WTC11 (cell line): ENCODE data around the gene HMBS. TPM values are rescaled to one million over a fixed set of nuclear protein-coding genes. Genes with fewer than 3 reads are reported as not detected.

Source experiments
- ATAC-seq: fragments of 200-7000 bp; cut with Tn5 transposase; 2 replicates; pipeline ENCODE4 v1.10.0; 2021; ENCODE audit warnings: mild to moderate bottlenecking, moderate library complexity
- CTCF ChIA-PET: fragments of 300-600 bp; sonication (Branson Sonifier 250); formaldehyde crosslinking; loops from one replicate; lab custom pipeline; 2021; ENCODE audit warnings: antibody characterized with exemption; lab: Charles Lee
- POLR2A ChIA-PET: fragments of 350-600 bp; sonication (Branson Sonifier 250); formaldehyde crosslinking; loops from one replicate; lab custom pipeline; 2021; ENCODE audit warnings: antibody characterized with exemption; lab: Charles Lee
- DNase-seq: peaks from one replicate; pipeline ENCODE4 v3.0.0; 2021; ENCODE audit warnings: low spot score
- H3K27ac Mint-ChIP-seq: 2 replicates; pipeline ENCODE4 v1.8.0; 2021; ENCODE audit warnings: mixed read lengths
- H3K27me3 Mint-ChIP-seq: 2 replicates; pipeline ENCODE4 v1.8.0; 2021; ENCODE audit warnings: low read depth, mild to moderate bottlenecking, moderate library complexity, mixed read lengths
- H3K36me3 Mint-ChIP-seq: 2 replicates; pipeline ENCODE4 v1.8.0; 2021; ENCODE audit warnings: mixed read lengths
- H3K4me1 Mint-ChIP-seq: 2 replicates; pipeline ENCODE4 v1.8.0; 2022; ENCODE audit warnings: mixed read lengths
- H3K4me3 Mint-ChIP-seq: 2 replicates; pipeline ENCODE4 v1.8.0; 2021; ENCODE audit warnings: mild to moderate bottlenecking, moderate library complexity, mixed read lengths
- H3K9me3 Mint-ChIP-seq: 2 replicates; pipeline ENCODE4 v1.8.0; 2021; ENCODE audit warnings: mixed read lengths
- AFF4 ChIP-seq: sonication (generic); formaldehyde crosslinking; IDR thresholded peaks from 2 replicates; pipeline ENCODE4 v1.8.1; 2023; ENCODE audit warnings: mild to moderate bottlenecking, missing genetic modification reagents, borderline replicate concordance
- ATF6 ChIP-seq: sonication (generic); formaldehyde crosslinking; IDR thresholded peaks from 2 replicates; pipeline ENCODE4 v1.8.1; 2023; ENCODE audit warnings: mild to moderate bottlenecking, missing genetic modification reagents
- EMX1 ChIP-seq: fragments of 250-450 bp; sonication (Bioruptor Pico); IDR thresholded peaks from 2 replicates; pipeline ENCODE4 v1.8.0; 2021; ENCODE audit warnings: mild to moderate bottlenecking
- ETV6 ChIP-seq: sonication (generic); formaldehyde crosslinking; IDR thresholded peaks from 2 replicates; pipeline ENCODE4 v1.8.1; 2022; ENCODE audit warnings: mild to moderate bottlenecking, missing genetic modification reagents
- FOXP4 ChIP-seq: sonication (generic); formaldehyde crosslinking; IDR thresholded peaks from 2 replicates; pipeline ENCODE4 v1.8.0; 2022; ENCODE audit warnings: mild to moderate bottlenecking, missing genetic modification reagents
- GABPB1 ChIP-seq: sonication (generic); formaldehyde crosslinking; IDR thresholded peaks from 2 replicates; pipeline ENCODE4 v1.8.1; 2023; ENCODE audit warnings: mild to moderate bottlenecking, missing genetic modification reagents
- HMGXB4 ChIP-seq: sonication (generic); formaldehyde crosslinking; IDR thresholded peaks from 2 replicates; pipeline ENCODE4 v1.8.1; 2023; ENCODE audit warnings: mild to moderate bottlenecking, moderate library complexity, missing genetic modification reagents
- IRF1 ChIP-seq: sonication (generic); formaldehyde crosslinking; IDR thresholded peaks from 2 replicates; pipeline ENCODE4 v1.8.0; 2023; ENCODE audit warnings: missing genetic modification reagents
- MLX ChIP-seq: sonication (generic); formaldehyde crosslinking; IDR thresholded peaks from 2 replicates; pipeline ENCODE4 v1.8.1; 2023; ENCODE audit warnings: mild to moderate bottlenecking, missing genetic modification reagents, moderate library complexity
- MXD4 ChIP-seq: fragments of 250-450 bp; sonication (Bioruptor Pico); IDR thresholded peaks from 2 replicates; pipeline ENCODE4 v1.8.0; 2021; ENCODE audit warnings: mild to moderate bottlenecking, moderate library complexity, borderline replicate concordance
- NFYB ChIP-seq: sonication (generic); formaldehyde crosslinking; conservative IDR thresholded peaks from 2 replicates; pipeline ENCODE4 v1.8.0; 2022; ENCODE audit warnings: low read depth, missing genetic modification reagents
- NR3C1 ChIP-seq: sonication (generic); formaldehyde crosslinking; conservative IDR thresholded peaks from 2 replicates; pipeline ENCODE4 v1.8.1; 2023; ENCODE audit warnings: low read depth, mild to moderate bottlenecking, missing genetic modification reagents
- RORB ChIP-seq: fragments of 250-450 bp; sonication (Bioruptor Pico); IDR thresholded peaks from 2 replicates; pipeline ENCODE4 v1.9.0; 2021; ENCODE audit warnings: mild to moderate bottlenecking
- SMAD4 ChIP-seq: sonication (generic); formaldehyde crosslinking; IDR thresholded peaks from 2 replicates; pipeline ENCODE4 v1.8.0; 2022; ENCODE audit warnings: mild to moderate bottlenecking, missing genetic modification reagents
- TP53 ChIP-seq: sonication (generic); formaldehyde crosslinking; IDR thresholded peaks from 2 replicates; pipeline ENCODE4 v1.8.1; 2023; ENCODE audit warnings: mild to moderate bottlenecking, missing genetic modification reagents
- USF1 ChIP-seq: sonication (generic); formaldehyde crosslinking; IDR thresholded peaks from 2 replicates; pipeline ENCODE4 v1.8.0; 2022; ENCODE audit warnings: mild to moderate bottlenecking, missing genetic modification reagents
- ZBTB43 ChIP-seq: sonication (generic); formaldehyde crosslinking; IDR thresholded peaks from 2 replicates; pipeline ENCODE4 v1.8.1; 2023; ENCODE audit warnings: mild to moderate bottlenecking, missing genetic modification reagents
- ZNF121 ChIP-seq: sonication (generic); formaldehyde crosslinking; IDR thresholded peaks from 2 replicates; pipeline ENCODE4 v1.8.0; 2023; ENCODE audit warnings: missing genetic modification reagents
- ZNF219 ChIP-seq: sonication (generic); formaldehyde crosslinking; IDR thresholded peaks from 2 replicates; pipeline ENCODE4 v1.8.0; 2023; ENCODE audit warnings: missing genetic modification reagents, mild to moderate bottlenecking, borderline replicate concordance
- total RNA-seq: library from RNA; stranded (reverse); gene quantifications from 3 replicates; pipeline ENCODE4 v1.2.3, GENCODE V29; 2021

Gene HMBS
- total RNA-seq, 1 experiment from 2014 or later, result 62.3 TPM

- Mint-ChIP-seq H3K27me3 (no peaks in the 10 kb centered on the region), H3K4me1 (peaks cover 24% of the 10 kb centered on the region), H3K36me3 (peaks cover 51% of the 10 kb centered on the region), H3K9me3 (no peaks in the 10 kb centered on the region), H3K27ac (peak overlapping the region; percentile 68)
- POLR2A ChIA-PET, result interaction anchor here (0.6 to 2.6 kb wide), 6 partner anchors 10 to 102 kb away, joined by 3 to 12 read pairs (median 4); partner anchors contain the start of genes C2CD2L, HMBS and VPS11
- CTCF ChIA-PET, result interaction anchor here (0.6 to 2.1 kb wide), 5 partner anchors 29 to 246 kb away, joined by 3 to 8 read pairs (median 4); partner anchors contain the start of gene C1QTNF5
- ATAC-seq (peak; percentile 14), DNase-seq (peak; percentile 74)
- TF ChIP-seq AFF4 (CRISPR knock-in tag), result no peak
- TF ChIP-seq HMGXB4 (CRISPR knock-in tag), result peak; percentile 96
- TF ChIP-seq SMAD4 (CRISPR knock-in tag), result 0 out of 2 replicates have a peak, but pooled peaks have one; percentile 26
- TF ChIP-seq, all 79 proteins: peak for 2
- H3K4me3 Mint-ChIP-seq, result peak overlapping the region; percentile 94
These were observed 10.1 kb downstream of the HMBS start for GRCh38 chr11:119094816-119095065.

- peaks cover 51% of the 10 kb centered on the region for H3K36me3 Mint-ChIP-seq
- H3K4me3 Mint-ChIP-seq, result peak overlapping the region; percentile 94
- H3K9me3 Mint-ChIP-seq, result no peaks in the 10 kb centered on the region
- peaks cover 29% of the 10 kb centered on the region for H3K4me1 Mint-ChIP-seq
- ChIA-PET POLR2A (interaction anchor here (0.6 to 2.6 kb wide), 8 partner anchors 10 to 243 kb away, joined by 3 to 12 read pairs (median 4); partner anchors contain the start of genes C2CD2L, HMBS and VPS11), CTCF (interaction anchor here (0.6 to 2.1 kb wide), 10 partner anchors 11 to 405 kb away, joined by 3 to 8 read pairs (median 3); partner anchors contain the start of genes C1QTNF5, C2CD2L, HMBS and NLRX1)
- no peaks in the 10 kb centered on the region for H3K27me3 Mint-ChIP-seq
- ATAC-seq, result peak; percentile 90
- peak; percentile 99 for DNase-seq
- peak overlapping the region; percentile 84 for H3K27ac Mint-ChIP-seq
- TF ChIP-seq NR3C1 (no peak), MLX (CRISPR knock-in tag) (peak; percentile 77; the same call in 1 of the 2 replicates), IRF1 (peak; percentile 87), ATF6 (CRISPR knock-in tag) (0 out of 2 replicates have a peak, but pooled peaks have one; percentile 40), ZNF121 (CRISPR knock-in tag) (no peak), ZNF219 (no peak), FOXP4 (CRISPR knock-in tag) (peak; percentile 24; the same call in 1 of the 2 replicates), ETV6 (CRISPR knock-in tag) (peak; percentile 93), ZBTB43 (CRISPR knock-in tag) (no peak), USF1 (CRISPR knock-in tag) (peak; percentile 65; the same call in 1 of the 2 replicates), TP53 (CRISPR knock-in tag) (peak; percentile 79; the same call in 1 of the 2 replicates), MXD4 (CRISPR knock-in tag) (no peak), RORB (CRISPR knock-in tag) (no peak), GABPB1 (CRISPR knock-in tag) (peak; percentile 82), EMX1 (CRISPR knock-in tag) (peak; percentile 91; the same call in 1 of the 2 replicates), NFYB (CRISPR knock-in tag) (peak; percentile 85; the same call in 1 of the 2 replicates)
These were observed 10.6 kb downstream of the HMBS start for GRCh38 chr11:119095066-119095880.
